ENCODE data around the gene KCNQ5.

DNA sequence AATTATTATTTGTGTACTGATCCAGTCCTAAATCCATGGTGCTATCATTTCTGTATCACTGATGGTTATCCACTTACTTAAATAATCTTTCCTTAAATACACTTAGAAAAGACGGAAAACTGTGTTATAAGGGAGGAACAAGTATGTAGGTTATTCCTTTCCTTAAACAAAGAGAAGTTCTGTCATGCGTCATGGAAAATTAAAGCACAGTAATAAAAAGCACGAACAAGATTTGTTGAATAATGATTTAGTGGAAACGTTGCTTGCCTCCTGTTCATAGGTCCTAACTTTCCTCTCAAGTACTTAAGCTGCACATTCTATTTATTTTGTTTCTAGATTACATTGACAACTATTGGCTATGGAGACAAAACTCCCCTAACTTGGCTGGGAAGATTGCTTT, 483.1 kb downstream of the KCNQ5 start:
- TF ChIP-seq CTCF (IDR thresholded peaks at IDR 0.05) = no peak
- no peak for TF ChIP-seq POLR2A (IDR thresholded peaks at IDR 0.05)

Data from thyroid gland (tissue), 4 donors.